ENCODE data around the gene KDM2B. TPM values are rescaled to one million over a fixed set of nuclear protein-coding genes. Genes with fewer than 3 reads are reported as not detected.

Gene KDM2B
- total RNA-seq, 2 donors from 2014 or later, result 28.9 to 66.8 TPM

DNA sequence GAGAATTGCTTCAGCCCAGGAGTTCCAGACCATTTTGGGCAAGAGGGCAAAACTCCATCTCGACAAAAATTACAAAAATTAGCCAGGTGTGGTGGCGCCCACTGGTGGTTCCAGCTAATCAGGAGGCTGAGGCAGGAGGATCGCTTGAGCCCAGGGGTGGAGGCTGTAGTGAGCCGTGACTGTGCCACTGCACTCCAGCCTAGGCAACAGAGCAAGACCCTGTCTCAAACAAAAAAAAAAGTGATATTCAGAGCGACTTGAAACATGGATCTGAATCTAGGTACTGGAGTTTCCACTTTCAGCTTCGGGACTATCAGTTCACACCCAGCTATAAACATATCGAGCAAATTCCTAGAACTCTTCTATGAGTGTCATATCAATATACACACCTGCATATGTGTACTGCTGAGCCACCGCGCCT, 197.2 kb downstream of the KDM2B start:
- DNase-seq (ENCODE audit: low spot score in 2 of 2), result no peak
- H3K9me3 Mint-ChIP-seq, result no peaks in the 10 kb centered on the region
- no peak for ATAC-seq
- no peaks in the 10 kb centered on the region for H3K36me3 Mint-ChIP-seq
- no peak overlapping the region for H3K27ac Mint-ChIP-seq

DNA sequence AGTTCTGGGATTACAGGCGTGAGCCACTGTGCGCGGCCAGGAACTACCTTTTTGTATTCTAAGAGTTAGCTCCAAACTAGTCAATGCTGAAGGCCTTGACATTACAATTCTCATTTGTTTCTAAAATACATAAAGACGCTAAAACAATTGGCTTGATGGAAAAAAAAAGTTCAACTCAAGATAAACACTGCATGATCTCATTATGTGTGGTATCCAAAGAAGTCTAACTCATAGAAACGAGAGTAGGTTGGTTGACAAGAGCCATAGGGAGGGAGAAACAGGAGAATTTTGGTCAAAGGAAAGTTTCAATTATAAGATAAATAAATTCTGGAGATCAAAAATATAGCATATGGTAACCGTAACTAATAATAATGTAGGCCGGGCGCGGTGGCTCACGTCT, 200.9 kb downstream of the KDM2B start:
- Mint-ChIP-seq H3K27ac (no peak overlapping the region), H3K9me3 (no peaks in the 10 kb centered on the region), H3K36me3 (no peaks in the 10 kb centered on the region)
- DNase-seq (ENCODE audit: low spot score in 2 of 2) (no peak), ATAC-seq (no peak)

Other genes starting within 250 kb of the KDM2B start
- gene ANAPC5, start 228.6 kb downstream of the KDM2B start, total RNA-seq, result 100 to 1,000 TPM in 1 of 2 donors, 10 to 100 TPM in 1; 95.5 to 125 TPM
- gene RNF34, start 180.9 kb downstream of the KDM2B start, total RNA-seq, result 10 to 100 TPM; 55.1 to 83.0 TPM
- gene ORAI1, start 45.5 kb upstream of the KDM2B start, total RNA-seq, result 10 to 100 TPM; 23.0 to 23.2 TPM
- gene MORN3, start 88.6 kb upstream of the KDM2B start, total RNA-seq, result 1 to 10 TPM; 1.3 to 2.9 TPM
- gene TMEM120B, start 131.7 kb upstream of the KDM2B start, total RNA-seq, result 10 to 100 TPM in 1 of 2 donors, 1 to 10 TPM in 1; 6.3 to 11.8 TPM
- gene RHOF, start 212.7 kb upstream of the KDM2B start, total RNA-seq, result 10 to 100 TPM; 95.3 to 96.2 TPM
- gene SETD1B, start 223.0 kb upstream of the KDM2B start, total RNA-seq, result 10 to 100 TPM; 13.8 to 16.7 TPM